Stimulated activated CD4-positive, alpha-beta T cell treated with anti-CD3 and anti-CD28 coated beads, Interleukin-1b, Interleukin-23, amount 100 ng/mL, for 4 hours (primary cell): ENCODE measurements around the gene IGSF10.

Experiments used
- DNase-seq, 2 donors: peaks; one replicate each; pipeline ENCODE4 v3.0.0-alpha.2; 2020; ENCODE audit warnings: low read depth in 2 of 2

Gene IGSF10

GRCh38 chr3:151460228-151460627, 633 bp downstream of the IGSF10 start:
- DNase-seq = no peak

GRCh38 chr3:151459358-151459757, 1.5 kb downstream of the IGSF10 start:
- DNase-seq = no peak

- no peak for DNase-seq
Measured at GRCh38 chr3:151456065-151456464, 4.8 kb downstream of the IGSF10 start.

GRCh38 chr3:151452841-151453240, 8.0 kb downstream of the IGSF10 start:
- no peak for DNase-seq

GRCh38 chr3:151452368-151452767, 8.5 kb downstream of the IGSF10 start:
- DNase-seq = no peak

GRCh38 chr3:151446002-151446340, 14.9 kb downstream of the IGSF10 start:
- DNase-seq = no peak

- DNase-seq = no peak
Measured at GRCh38 chr3:151445273-151446001, 15.4 kb downstream of the IGSF10 start.

- DNase-seq = no peak
Measured at GRCh38 chr3:151443583-151443982, 17.3 kb downstream of the IGSF10 start.

- no peak for DNase-seq
Measured at GRCh38 chr3:151440940-151441339, 19.9 kb downstream of the IGSF10 start.

- peak in 1 of 2 donors; percentile 4 for DNase-seq
Measured at GRCh38 chr3:151439652-151440125, 21.2 kb downstream of the IGSF10 start.

GRCh38 chr3:151437906-151438305, 23.0 kb downstream of the IGSF10 start:
- no peak for DNase-seq

- no peak for DNase-seq
Measured at GRCh38 chr3:151436675-151437446, 24.0 kb downstream of the IGSF10 start.

GRCh38 chr3:151434151-151434890, 26.5 kb downstream of the IGSF10 start:
- DNase-seq = no peak

GRCh38 chr3:151432616-151433372, 28.1 kb downstream of the IGSF10 start:
- no peak for DNase-seq

GRCh38 chr3:151431940-151432339, 28.9 kb downstream of the IGSF10 start:
- no peak for DNase-seq

GRCh38 chr3:151430821-151431484, 29.9 kb downstream of the IGSF10 start:
- no peak for DNase-seq

- DNase-seq = no peak
Measured at GRCh38 chr3:151428386-151428785, 32.5 kb downstream of the IGSF10 start.

- DNase-seq = no peak
Measured at GRCh38 chr3:151426341-151426657, 34.6 kb downstream of the IGSF10 start.

- DNase-seq = no peak
Measured at GRCh38 chr3:151425627-151426340, 35.1 kb downstream of the IGSF10 start.

GRCh38 chr3:151423091-151423490, 37.8 kb downstream of the IGSF10 start:
- no peak for DNase-seq

GRCh38 chr3:151421938-151422337, 38.9 kb downstream of the IGSF10 start:
- no peak for DNase-seq
